HG02885 (cell line): ENCODE data around the gene CATSPER3.

Source experiments
- ATAC-seq: cut with Tn5 transposase; IDR thresholded peaks from one replicate; pipeline ENCODE4 v1.9.1; 2021; ENCODE audit warnings: mild to moderate bottlenecking; ENCODE audit not compliant: unreplicated experiment, poor library complexity

The CATSPER3 gene

DNA sequence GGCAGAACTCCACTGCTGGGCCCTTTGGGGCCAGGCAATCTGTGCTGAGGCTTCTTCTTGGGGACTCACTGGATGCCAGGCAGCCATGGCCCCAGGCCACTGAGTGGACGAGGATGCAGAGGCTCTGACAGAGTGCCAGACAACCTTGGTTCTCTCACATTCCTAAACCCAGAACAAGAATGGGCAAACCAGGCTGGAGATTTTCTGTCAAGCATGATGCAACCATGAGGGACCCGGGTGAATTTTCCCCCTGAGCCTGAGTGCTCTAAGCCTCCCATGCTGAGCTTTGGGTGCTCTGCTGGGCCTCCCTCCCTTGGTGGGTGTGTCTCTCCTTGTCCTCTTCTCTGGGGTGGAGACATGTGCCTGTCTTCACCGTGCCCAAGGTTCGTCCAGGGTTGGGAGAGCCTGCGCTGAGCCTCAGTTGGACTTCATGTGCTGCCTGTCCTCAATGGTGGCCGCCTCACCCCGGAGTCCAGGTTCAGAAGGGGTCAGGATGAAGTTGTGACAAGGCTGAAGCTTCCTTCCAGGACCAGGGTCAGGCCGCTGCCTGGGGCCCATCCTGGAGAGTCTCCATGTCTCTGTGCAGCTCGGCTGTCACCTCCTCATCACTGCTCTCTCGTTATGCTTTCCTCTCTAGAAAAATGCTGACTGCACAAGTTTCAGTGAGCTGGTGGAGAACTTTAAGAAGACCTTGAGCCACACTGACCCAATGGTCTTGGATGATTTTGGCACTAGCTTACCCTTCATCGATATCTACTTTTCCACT is 42.2 kb downstream of the CATSPER3 start:
- no peak for ATAC-seq

DNA sequence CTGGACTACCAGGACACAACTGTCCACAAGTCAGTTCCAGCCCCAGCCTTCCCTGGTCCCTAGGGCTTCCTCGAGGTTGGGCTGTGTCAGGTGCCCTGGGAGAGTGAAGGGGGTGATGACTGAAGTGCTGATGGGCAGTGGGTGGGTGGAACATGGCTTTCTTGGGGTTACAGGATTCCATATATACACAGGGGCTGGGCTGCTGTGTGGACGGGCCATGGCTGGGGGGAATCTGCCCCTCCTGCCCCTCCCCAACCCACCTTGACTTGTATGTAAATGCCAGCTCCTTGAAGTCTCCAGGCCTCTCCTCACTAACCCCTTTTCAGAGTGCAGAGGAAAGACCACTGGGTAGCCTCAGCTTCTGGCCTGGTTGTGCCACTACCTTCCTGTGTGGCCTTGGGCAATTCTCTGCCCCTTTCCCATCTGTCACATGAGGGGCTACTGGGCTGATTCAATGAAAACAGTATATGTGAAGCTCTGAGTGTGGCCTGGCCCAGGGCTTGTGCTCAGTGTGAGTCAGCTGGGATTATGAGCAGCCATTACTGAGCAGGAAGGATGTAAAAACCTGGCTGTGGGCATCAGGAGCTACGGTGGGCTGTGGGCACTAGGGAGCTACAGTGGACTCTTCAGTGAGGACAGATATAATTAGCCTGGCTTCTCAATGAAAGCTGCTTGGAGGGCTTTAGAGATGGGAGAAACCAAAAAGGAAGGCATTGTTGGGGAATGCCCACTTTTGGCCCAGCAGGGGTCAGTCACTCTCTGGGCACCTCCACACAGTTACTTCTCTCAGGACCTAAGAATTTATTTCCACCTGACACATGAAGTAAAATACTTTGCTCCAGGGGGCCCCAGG is 43.0 kb downstream of the CATSPER3 start:
- ATAC-seq, result no peak

DNA sequence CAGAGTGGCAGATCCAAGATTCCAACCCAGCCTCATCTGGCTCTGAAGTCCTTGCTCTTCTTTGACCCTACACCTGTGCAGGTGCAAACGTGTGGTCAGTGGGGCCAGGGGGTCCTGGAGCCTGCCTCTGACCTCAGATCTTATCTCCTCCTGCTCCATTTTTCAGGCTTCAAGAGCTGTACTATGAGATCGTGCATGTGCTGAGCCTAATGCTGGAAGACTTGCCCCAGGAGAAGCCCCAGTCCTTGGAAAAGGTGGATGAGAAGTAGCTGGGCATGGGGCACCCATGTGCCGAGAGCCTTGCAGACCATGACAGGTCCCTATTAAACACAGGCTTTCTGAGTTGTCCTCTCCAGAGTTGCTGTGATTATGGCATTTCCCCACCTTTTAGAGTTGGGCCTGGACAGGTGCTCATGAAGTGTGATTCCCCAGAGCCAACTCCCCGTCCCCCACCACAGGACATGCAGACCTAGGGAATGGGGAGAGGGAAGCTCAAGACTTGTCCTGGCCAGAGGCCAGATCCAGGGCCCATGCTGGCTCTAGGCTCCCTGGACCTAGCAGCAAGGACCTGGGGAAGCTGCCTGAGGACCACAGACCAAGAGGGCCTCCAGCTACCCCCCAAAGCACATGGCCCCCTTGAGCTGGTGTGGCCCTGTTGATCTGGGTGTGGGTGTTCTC is 43.8 kb downstream of the CATSPER3 start:
- ATAC-seq, result no peak

DNA sequence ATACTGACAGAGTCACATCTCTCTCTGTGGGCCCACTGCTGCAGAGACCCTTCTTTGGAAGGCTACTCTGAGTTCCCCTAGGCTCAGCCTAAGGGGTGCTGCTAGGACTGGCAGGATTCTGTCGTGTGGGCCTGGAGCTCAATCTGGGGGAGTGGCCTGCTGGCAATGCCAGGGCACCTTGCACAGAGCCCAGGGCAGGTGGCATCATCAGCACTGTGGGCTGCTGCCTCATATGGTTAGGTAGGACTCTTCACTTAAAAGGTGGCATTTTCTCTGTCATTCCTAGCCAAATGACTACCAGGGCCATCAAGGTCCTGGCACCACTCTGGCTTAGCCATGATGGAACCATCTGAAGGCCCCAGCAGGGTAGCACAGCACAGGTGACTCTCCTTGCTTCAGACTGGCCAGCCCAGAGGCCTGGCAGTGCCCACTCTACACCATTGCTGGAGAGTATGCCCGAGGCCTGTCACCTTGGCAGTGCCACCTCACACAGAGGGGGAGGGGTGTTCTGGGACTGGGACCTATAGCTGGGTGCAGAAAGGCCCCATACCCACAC is 44.4 kb downstream of the CATSPER3 start:
- no peak for ATAC-seq

DNA sequence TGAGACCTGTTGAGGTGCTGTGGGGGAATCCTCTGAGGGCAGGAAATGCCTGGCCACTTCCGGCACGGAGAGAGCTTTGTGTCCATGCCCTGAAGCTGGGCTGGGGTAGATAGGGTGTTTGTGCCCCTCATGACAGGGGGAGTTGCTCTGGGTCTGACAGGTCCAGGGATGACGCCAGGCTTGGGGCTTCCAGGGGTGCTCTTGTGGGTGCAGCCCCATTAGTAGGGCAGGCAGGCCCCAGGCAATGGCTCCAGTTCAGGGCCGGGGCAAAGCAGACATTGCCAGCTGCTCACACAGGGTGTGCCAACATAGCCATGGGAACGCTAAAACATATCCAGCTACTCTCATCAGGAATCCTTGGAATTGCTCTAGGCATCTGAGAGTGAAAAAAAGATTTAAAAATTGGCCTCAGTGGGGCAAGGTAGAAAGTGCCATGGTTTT is 45.3 kb downstream of the CATSPER3 start:
- no peak for ATAC-seq

DNA sequence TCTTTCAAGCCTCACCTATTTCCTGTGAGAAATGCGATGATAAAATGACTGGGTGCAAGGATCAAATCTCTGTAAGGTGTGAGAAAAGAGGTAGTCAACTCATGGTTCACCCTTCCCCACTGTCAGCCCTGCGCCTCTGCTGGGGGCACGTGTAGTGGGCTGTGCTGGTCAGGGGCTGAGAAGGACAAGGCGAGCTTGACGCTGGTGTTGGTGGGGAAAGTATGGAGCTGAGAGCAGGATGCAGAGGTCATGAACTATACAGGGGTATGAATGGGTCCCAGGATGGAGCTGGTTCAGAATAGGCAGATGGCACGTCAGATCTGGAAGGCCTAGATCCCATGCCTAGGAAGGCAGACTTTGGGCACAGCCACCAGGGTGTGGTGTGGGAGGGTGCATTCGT is 45.7 kb downstream of the CATSPER3 start:
- no peak for ATAC-seq

DNA sequence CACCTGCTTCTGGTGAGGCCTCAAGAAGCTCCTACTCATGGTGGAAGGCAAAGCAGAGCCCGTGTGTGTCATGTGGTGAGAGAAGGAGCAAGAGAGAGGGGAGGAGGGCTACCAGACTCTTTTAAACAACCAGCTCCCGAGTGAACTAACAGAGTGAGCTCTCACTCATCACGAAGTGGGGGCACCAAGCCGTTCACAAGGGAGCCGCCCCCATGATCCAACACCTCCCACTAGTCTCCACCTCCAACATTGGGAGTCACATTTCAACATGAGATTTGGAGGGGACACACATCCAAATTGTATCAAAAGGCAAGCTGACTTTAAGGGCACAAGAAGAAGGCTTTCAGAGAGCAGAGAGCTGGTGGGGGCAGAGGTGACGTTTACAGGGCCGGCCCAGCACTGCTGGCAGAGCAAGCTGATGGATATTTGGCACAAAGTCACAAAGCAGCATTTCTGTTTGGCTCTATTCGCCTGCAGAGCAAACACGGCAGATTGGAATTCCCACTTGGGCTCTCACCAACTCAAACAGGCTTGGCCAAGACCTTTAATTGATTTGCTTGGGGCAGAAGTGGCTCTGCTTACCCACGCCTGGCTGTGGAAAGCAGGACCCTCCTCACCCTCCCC is 46.4 kb downstream of the CATSPER3 start:
- no peak for ATAC-seq

DNA sequence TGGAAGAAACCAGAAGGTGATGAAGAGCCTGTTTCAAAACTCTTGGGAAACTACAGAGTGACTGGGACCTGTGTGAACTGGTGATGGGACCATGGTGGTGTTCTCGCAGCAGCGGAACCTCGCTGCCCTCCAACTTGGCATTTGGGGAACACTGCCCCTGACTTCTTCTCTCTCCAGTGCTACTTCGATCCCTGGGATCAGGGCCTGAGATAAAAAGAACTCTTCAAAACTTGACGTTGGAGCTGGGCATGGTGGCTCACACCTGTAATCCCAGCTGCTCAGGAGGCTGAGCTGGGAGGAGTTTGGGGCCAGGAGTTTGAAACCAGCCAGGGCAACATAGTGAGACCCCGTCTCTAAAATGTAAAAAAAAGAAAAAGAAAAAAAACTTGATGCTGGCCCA is 48.2 kb downstream of the CATSPER3 start:
- ATAC-seq, result no peak

DNA sequence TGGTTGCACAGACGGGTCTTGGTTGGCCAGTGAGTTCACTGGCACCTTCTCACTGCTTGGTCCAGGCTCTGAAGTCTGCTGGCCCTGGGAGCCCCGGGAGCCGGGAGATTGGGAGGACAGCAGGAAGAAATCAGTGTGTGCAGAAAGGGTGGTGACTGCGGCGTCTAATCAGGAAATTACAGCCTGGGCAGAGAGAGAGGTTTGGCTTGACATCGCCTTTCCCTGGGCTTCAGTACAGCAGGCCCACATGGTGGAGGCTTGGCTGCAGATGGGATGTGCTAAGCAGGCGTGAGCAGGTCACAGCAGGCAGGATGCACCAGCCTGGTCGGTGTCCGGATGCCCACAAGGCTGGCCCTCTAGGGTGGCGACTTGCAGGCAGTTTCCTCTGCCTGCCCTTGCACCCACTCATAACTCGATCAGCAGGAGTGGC is 49.2 kb downstream of the CATSPER3 start:
- no peak for ATAC-seq

DNA sequence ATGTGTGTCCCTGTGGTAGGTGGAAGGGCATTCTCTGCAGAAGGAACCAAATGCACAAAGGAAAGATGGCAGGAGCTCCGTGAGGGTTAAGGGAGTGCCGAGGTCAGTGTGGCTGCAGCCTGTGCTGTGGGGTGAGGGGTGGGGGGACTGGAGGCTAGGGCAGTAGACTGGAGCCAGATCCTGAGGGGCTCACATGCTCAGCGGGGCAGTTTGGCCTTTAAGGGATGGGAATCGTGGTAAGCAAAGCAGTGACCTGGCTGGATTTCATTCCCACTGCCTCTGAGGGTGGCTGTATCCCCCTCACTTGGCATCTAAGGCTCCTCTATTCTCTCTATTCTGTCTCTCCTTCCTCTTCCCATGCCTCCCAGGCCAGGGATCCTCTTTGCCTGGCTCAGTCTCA is 50.8 kb downstream of the CATSPER3 start:
- no peak for ATAC-seq

DNA sequence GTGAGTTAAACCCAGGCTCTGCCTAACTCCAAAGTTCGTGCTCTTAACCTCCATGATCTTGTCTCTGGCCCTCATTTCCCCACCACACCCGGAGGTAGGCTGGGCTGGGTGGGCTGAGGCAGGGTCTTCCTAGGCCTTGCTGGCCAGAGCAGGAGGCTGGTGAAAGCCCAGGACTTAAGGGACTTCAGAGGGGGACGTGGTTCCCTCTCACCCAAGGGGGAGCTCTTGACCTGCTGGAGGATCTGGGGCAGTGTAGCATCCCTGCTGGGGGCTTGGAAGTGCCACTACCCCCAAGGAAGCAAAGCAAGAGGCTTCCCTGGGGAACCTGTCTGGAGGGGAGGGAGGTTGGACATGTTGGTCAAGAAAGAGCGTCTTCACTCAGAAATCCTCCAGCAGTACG is 51.6 kb downstream of the CATSPER3 start:
- no peak for ATAC-seq

DNA sequence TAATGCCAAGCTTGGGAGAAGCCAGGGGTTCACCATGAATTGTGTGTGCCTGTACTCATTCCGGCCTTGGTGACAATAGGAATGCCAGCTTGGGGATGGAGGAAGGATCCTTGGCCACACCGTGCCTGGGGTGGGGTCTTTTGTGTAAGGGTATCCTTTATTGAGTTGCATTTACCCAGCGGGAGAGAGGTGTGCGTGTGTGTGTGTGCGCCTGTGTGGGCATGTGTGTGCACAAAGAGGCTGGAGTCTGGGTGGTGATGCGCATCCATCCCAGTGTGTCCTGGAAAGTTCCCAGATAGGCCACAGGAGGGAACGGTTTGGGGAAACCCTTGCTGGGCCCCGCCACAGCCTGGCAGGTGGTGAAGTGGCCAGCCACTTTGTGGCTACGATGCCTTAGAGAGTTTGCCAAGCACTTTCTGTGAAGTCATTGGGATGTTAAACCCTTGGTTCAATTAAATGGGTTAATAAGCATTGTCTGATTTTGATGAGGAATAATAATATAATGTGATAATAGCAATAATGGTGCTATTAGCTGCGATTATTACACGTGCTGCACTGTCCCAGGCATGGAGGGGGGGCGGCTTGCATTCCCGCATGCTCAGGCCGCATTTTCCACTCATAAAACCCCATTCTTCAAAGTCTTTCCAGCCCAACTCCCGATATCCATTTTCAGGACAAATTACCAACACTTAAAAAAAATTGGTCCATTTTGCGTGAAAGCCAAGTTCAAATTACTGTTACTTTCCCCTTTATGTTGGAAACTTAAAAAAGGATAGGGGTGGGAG is 52.6 kb downstream of the CATSPER3 start:
- ATAC-seq, result no peak

DNA sequence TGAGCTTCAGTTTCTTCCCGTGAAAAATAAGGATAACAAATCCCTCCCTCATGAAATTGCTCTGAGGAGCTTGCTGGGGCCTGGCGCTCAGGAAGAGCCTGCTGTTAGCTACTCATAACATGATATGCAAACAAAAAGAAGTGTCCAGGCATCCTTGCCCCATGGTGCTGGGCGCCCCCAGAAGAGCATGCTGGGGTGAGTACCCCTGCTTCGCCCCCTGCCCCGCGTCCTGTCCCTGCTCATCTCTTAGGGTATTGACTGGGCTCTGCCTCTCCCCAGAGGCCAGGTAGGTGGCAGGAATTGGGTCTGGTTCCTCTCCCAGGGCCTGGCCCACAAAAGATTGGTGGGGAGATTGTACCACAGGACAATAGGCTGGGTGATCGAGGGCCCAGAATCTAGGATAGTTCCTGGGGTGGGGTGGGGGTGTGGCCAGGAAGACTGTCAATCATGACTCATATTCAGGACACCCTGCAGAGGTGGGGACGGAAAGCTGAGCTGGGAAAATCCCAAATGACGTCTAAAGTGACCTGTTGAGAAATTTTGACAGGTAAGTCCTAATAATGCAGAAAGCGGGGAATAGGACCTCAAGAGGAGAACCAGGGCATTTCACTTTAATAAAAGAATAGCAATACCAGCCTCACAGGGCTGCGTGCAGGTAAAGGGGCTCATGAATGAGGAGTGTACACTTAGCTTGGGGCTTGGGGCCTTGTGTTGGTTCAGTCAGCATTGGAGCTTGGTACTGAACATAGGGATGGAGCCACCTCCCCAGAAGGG is 57.4 kb downstream of the CATSPER3 start:
- ATAC-seq, result no peak

DNA sequence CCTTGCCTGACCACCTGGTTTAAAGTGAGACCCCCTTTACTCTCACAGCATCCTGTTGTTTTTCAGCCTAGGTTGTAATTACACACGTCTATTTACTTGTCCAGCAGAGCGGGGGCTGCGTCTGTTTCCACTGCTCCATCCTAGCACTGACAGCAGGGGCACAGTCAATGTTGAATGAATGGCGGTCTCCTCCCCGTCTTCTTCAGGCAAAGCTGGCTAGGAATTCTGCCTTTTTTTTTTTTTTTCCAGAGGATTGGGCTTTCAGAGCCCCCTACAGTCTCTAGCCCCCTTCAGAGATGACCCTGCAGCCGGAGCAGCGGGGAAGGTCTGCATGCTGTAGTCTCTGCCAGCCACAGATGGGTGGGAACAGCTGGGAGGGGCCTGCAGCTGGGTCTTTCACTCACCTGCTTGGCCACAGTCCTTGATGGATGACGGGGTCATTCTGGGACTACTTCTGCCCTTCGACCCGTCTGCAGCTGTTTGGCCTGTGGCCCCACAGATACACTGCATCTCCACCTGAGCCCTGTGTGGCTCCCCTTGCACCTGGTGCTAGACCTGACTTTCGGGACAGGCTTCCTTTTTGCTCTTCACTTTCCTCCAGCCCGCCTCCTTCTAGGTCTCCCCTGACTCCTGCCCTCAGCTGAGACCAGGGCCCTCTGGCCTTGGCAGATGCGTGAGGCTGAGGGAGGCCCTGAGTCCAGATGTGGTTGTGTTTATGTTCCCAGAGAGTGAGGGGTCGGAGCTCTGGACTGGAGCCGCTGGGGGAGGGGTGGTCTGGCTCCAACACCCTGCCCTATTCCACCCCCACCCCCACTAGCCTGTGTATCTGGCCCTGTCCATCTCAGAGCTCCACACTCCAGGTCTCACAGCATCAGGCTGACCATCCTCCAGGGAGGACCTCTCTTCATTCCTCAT is 58.3 kb downstream of the CATSPER3 start:
- ATAC-seq, result no peak

DNA sequence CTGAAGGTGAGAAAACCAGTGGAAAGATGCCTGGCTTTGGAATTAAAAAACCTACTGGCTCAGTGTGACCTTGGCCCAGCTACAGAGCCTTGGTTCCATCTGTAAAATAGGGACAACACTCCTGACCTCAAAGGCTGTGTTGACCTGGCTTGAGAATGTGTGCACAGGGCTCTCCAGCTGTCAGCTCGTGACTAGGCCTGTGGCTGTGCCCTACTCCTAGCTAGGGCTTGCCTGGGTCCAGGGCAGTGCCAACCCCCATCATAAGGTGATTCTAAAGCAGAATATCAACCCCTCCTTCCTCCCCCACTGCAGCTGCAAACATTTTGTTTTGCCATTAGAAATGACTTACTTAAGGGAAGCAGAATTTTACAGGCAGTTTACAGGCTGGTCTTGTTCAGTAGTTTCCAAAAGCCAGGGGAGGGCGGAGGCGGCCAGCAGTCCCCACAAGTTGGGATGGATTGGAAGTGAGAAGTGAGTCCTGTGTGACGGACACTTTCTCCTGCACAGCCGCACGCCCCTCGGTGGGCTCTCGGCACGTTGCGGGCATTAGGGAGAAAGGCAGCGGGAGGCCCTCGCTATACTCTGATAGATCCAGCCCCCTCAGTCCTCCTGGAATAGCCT is 59.0 kb downstream of the CATSPER3 start:
- ATAC-seq, result no peak

DNA sequence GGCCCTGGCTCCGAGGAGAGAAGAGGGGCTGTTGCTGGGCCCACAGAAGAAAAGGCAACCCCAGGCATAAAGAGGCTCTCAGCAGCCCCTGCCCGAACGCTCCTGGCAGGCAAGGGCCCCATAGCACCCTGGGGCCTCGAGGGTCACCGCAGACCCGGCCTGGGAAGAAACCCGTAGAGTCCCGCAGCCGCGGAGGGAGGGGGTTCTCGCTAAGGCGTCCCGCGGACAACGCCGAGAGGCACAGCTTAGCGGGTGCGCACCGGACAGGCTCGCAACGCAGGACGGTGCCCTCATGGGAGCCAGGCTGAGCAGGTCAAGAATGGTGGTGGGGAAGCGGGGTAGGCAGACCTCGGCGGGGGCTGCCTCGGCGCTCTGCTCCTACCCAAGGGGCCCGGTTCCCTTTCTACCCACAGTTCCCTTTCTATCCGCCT is 59.6 kb downstream of the CATSPER3 start:
- ATAC-seq, result no peak
